GM12873 (cell line): ENCODE data around the gene OR4A5.
"Not testable (repeated sequence)": the region's sequence is repeated elsewhere in the genome, so short reads cannot be mapped to it uniquely, and the experiment has no call there.

ENCODE experiments used
- CTCF ChIP-seq: IDR thresholded peaks from 2 replicates; pipeline ENCODE4 v1.5.1; 2012; ENCODE audit warnings: low read depth, mild to moderate bottlenecking, moderate library complexity, low read length, control low read depth; ENCODE audit not compliant: insufficient read depth; ENCODE audit errors: missing control alignments

Gene OR4A5

GRCh38 chr11:54706532-54706931 lies at the start of gene OR4A5:
Gene OR4A5 (plus strand): TSS chr11:54706832. CDS start chr11:54706885, 53 bp downstream.
- TF ChIP-seq CTCF: not testable (repeated sequence)
